Skeletal muscle tissue (tissue), 4 donors: Measurements from ENCODE around the gene JPH3. TPM values are rescaled to one million over a fixed set of nuclear protein-coding genes. Genes with fewer than 3 reads are reported as not detected.

ENCODE experiments used
- H3K27ac ChIP-seq: one replicate; pipeline ENCODE4 v1.7.0; 2013; ENCODE audit warnings: mild to moderate bottlenecking, low read depth, low read length, inconsistent platforms
- H3K27me3 ChIP-seq, 3 donors: one replicate each; pipeline ENCODE4 v1.7.0; 2013; ENCODE audit warnings: low read length in 3 of 3; ENCODE audit not compliant: control insufficient read depth in 3 of 3, insufficient read depth in 3 of 3
- H3K36me3 ChIP-seq, 3 donors: one replicate each; pipeline ENCODE4 v1.7.0; 2013; ENCODE audit warnings: low read length in 3 of 3; ENCODE audit not compliant: control insufficient read depth in 3 of 3, insufficient read depth in 3 of 3
- H3K4me1 ChIP-seq, 3 donors: one replicate each; pipeline ENCODE4 v1.7.0; 2013; ENCODE audit warnings: low read length in 3 of 3, mild to moderate bottlenecking in 3 of 3; ENCODE audit not compliant: control insufficient read depth in 3 of 3, insufficient read depth in 3 of 3
- H3K4me3 ChIP-seq, 3 donors: one replicate each; pipeline ENCODE4 v1.7.0; 2013; ENCODE audit warnings: low read length in 3 of 3
- H3K9ac ChIP-seq, 3 donors: one replicate each; pipeline ENCODE4 v1.7.0; 2013; ENCODE audit warnings: low read length in 3 of 3, mild to moderate bottlenecking in 3 of 3, moderate library complexity in 2 of 3, low read depth in 1 of 3
- H3K9me3 ChIP-seq, 3 donors: one replicate each; pipeline ENCODE4 v1.7.0; 2013; ENCODE audit warnings: low read length in 3 of 3; ENCODE audit not compliant: control insufficient read depth in 3 of 3
- total RNA-seq: library from RNA; depleted of rRNA; stranded (reverse); fragments of >200 nt; gene quantifications from one replicate; pipeline ENCODE4 v1.2.3, GENCODE V29; 2014
- donor health status: Osteomylitis.

The JPH3 gene
- total RNA-seq, 1 donor from 2014 or later, result not detected

GRCh38 chr16:87688876-87689815 lies 86.8 kb downstream of the JPH3 start:
- Histone ChIP-seq H3K9me3 (no peaks in the 10 kb centered on the region), H3K4me1 (peaks cover 0 to 13% (median 6%) of the 10 kb centered on the region in 3 donors), H3K9ac (no peak overlapping the region), H3K27me3 (peaks cover 58 to 69% (median 64%) of the 10 kb centered on the region in 3 donors), H3K4me3 (no peak overlapping the region), H3K27ac (no peak overlapping the region), H3K36me3 (no peaks in the 10 kb centered on the region)

GRCh38 chr16:87689956-87690465 lies 87.7 kb downstream of the JPH3 start:
- H3K9ac ChIP-seq, result no peak overlapping the region
- peaks cover 0 to 13% (median 6%) of the 10 kb centered on the region in 3 donors for H3K4me1 ChIP-seq
- no peaks in the 10 kb centered on the region for H3K36me3 ChIP-seq
- H3K27me3 ChIP-seq, result peaks cover 52 to 60% (median 56%) of the 10 kb centered on the region in 3 donors
- no peak overlapping the region for H3K4me3 ChIP-seq
- H3K27ac ChIP-seq, result no peak overlapping the region
- H3K9me3 ChIP-seq, result no peaks in the 10 kb centered on the region

- Histone ChIP-seq H3K36me3 (peaks cover 0 to 5% (median 3%) of the 10 kb centered on the region in 3 donors), H3K9me3 (no peaks in the 10 kb centered on the region), H3K4me1 (peaks cover 0 to 13% (median 6%) of the 10 kb centered on the region in 3 donors), H3K27ac (no peak overlapping the region), H3K4me3 (no peak overlapping the region), H3K27me3 (peaks cover 41 to 49% (median 47%) of the 10 kb centered on the region in 3 donors), H3K9ac (no peak overlapping the region)
Observed at GRCh38 chr16:87690911-87691685, 88.8 kb downstream of the JPH3 start.

GRCh38 chr16:87691686-87692079 lies 89.4 kb downstream of the JPH3 start:
- no peak overlapping the region for H3K9ac ChIP-seq
- no peak overlapping the region for H3K4me3 ChIP-seq
- H3K9me3 ChIP-seq, result no peaks in the 10 kb centered on the region
- peaks cover 38 to 46% (median 44%) of the 10 kb centered on the region in 3 donors for H3K27me3 ChIP-seq
- H3K27ac ChIP-seq, result no peak overlapping the region
- peaks cover 0 to 5% (median 5%) of the 10 kb centered on the region in 3 donors for H3K36me3 ChIP-seq
- H3K4me1 ChIP-seq, result peaks cover 0 to 13% (median 6%) of the 10 kb centered on the region in 3 donors

GRCh38 chr16:87692176-87692575 lies 89.9 kb downstream of the JPH3 start:
- peaks cover 0 to 13% (median 6%) of the 10 kb centered on the region in 3 donors for H3K4me1 ChIP-seq
- no peak overlapping the region for H3K9ac ChIP-seq
- H3K27me3 ChIP-seq, result peaks cover 36 to 43% (median 42%) of the 10 kb centered on the region in 3 donors

GRCh38 chr16:87692756-87693155 lies 90.4 kb downstream of the JPH3 start:
- no peak overlapping the region for H3K9ac ChIP-seq
- H3K27ac ChIP-seq, result no peak overlapping the region
- no peak overlapping the region for H3K4me3 ChIP-seq
- peaks cover 0 to 5% (median 5%) of the 10 kb centered on the region in 3 donors for H3K36me3 ChIP-seq
- peaks cover 32 to 37% (median 37%) of the 10 kb centered on the region in 3 donors for H3K27me3 ChIP-seq
- no peaks in the 10 kb centered on the region for H3K9me3 ChIP-seq
- H3K4me1 ChIP-seq, result peaks cover 0 to 13% (median 6%) of the 10 kb centered on the region in 3 donors

More at GRCh38 chr16:87692176-87692575, 89.9 kb downstream of the JPH3 start:
- peaks cover 0 to 5% (median 5%) of the 10 kb centered on the region in 3 donors for H3K36me3 ChIP-seq
- H3K27ac ChIP-seq, result no peak overlapping the region
- no peaks in the 10 kb centered on the region for H3K9me3 ChIP-seq
- H3K4me3 ChIP-seq, result no peak overlapping the region

- Histone ChIP-seq H3K4me3 (no peak overlapping the region), H3K36me3 (peaks cover 0 to 7% (median 5%) of the 10 kb centered on the region in 3 donors), H3K9ac (no peak overlapping the region), H3K27ac (no peak overlapping the region), H3K4me1 (peaks cover 0 to 13% (median 6%) of the 10 kb centered on the region in 3 donors), H3K27me3 (peaks cover 22 to 27% (median 26%) of the 10 kb centered on the region in 3 donors), H3K9me3 (no peaks in the 10 kb centered on the region)
Observed at GRCh38 chr16:87693827-87694226, 91.5 kb downstream of the JPH3 start.

GRCh38 chr16:87694441-87695125 lies 92.3 kb downstream of the JPH3 start:
- Histone ChIP-seq H3K9ac (peak overlapping the region in 1 of 3 donors; percentile 25), H3K9me3 (no peaks in the 10 kb centered on the region), H3K36me3 (peaks cover 0 to 9% (median 5%) of the 10 kb centered on the region in 3 donors), H3K27ac (no peak overlapping the region), H3K4me1 (peaks cover 0 to 13% (median 6%) of the 10 kb centered on the region in 3 donors), H3K4me3 (no peak overlapping the region), H3K27me3 (peaks cover 16 to 20% (median 19%) of the 10 kb centered on the region in 3 donors)

GRCh38 chr16:87695534-87695933 lies 93.2 kb downstream of the JPH3 start:
- Histone ChIP-seq H3K9ac (no peak overlapping the region), H3K36me3 (peaks cover 0 to 12% (median 7%) of the 10 kb centered on the region in 3 donors), H3K9me3 (no peaks in the 10 kb centered on the region), H3K27ac (no peak overlapping the region), H3K4me3 (no peak overlapping the region), H3K4me1 (peaks cover 0 to 13% (median 6%) of the 10 kb centered on the region in 3 donors), H3K27me3 (peaks cover 10 to 17% (median 15%) of the 10 kb centered on the region in 3 donors)
